HG03196 (cell line): Measurements from ENCODE around the gene ESYT1.

ENCODE experiments used
- ATAC-seq: cut with Tn5 transposase; IDR thresholded peaks from one replicate; pipeline ENCODE4 v1.9.1; 2021; ENCODE audit not compliant: unreplicated experiment

Gene ESYT1

DNA sequence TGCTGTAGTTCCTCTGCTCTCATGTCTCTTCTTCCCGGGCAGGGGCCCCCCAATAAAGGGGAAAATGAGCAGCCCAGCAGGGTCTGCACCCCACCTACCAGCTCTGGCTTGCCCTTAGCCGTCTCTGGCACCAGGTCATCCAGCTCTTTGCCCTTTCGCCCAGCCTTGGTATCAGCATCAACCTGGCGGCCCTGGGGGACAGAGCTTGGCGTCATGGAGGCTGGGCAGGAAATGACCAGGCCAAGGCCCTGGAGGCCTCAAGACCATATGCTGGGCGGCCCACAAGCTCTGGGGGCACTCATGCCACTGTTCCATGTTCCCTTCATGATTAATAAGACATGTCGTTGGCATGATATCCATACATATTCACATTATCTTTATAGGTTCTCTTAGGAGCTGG lies 44.8 kb downstream of the ESYT1 start:
- ATAC-seq, result no peak

DNA sequence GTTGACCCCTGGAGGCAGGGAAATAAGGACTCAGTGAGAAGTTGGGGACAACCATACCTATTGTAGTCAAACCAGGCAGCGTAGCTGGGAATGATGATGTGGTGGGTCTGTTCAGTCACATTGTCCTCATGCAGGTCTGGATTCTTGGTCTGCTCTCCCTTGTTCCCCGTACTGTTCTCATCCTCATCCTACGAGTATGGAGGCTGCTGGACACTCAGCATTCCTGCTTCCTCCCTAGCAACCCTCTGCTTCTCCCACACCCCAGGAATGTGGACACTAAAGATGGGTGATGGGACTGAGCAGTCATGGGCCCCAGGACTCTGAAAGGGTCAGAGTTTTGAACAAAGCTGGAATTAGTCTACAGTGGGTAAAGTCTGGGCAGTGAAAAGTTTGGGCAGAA lies 50.3 kb downstream of the ESYT1 start:
- no peak for ATAC-seq

DNA sequence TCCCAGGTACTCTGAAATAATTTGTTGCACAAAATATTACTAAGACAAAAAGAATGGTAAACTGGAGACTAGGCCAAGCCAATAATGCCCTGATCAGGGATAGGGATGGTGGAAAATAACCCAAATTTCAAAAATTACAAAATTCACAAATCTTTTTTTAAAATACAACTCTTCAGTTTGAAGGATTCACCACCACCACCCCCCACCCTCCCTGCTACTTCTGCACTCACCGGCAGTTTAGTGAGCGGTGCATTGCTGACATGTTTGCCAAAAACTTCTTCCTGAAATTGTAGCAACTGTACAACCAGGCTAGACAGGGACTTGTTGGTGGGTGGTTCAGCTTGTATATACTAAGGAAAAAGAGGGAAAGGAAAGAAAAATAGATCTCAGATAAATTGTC lies 58.9 kb downstream of the ESYT1 start:
- no peak for ATAC-seq

DNA sequence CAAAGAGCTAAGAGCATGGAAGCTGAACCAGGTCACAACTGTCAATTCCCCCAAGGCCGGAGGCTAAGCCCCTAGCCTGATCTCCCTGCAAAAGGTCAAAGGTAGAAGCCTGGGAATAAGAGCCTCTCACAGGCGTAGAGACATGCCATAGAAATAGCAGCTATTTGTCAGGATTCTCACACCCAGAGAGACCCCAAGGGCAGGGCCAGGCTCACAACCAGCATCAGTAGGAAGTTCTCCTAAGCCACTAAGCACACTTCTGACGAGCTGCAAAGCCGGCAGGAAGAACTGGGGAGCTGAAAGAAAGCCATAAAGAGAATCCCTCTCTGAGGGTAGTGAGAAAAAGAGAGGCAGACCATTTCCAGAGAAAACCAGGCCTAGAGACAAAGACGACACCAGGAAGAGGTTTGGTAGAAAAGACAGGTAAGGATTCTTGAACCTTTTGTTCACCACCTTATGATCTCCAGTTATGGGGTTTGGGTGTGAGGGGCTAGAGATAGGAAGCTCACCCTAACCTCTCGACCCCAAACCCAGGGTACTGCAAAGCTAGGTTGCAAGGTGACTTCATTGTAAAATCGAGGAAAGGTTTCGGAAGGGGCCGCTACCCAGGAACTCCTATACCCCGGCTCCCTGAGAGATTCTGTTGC lies 60.2 kb downstream of the ESYT1 start:
- no peak for ATAC-seq

DNA sequence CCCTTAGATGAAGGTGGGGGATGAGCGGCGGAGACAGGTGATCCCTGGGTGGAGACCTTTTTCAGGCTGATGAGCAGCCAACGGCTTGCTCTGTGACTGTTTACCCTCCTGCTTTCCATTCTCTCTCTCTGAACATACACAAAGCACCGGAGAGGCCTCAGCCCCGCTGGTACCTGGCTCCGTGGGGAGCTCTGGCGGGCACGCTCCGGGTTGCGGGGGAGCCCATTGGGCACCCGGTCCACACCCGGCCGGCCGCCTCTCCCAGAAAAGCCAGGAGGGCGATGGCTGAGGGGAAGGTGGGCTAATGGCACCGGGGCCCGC lies 60.7 kb downstream of the ESYT1 start:
- peak; percentile 4 for ATAC-seq

DNA sequence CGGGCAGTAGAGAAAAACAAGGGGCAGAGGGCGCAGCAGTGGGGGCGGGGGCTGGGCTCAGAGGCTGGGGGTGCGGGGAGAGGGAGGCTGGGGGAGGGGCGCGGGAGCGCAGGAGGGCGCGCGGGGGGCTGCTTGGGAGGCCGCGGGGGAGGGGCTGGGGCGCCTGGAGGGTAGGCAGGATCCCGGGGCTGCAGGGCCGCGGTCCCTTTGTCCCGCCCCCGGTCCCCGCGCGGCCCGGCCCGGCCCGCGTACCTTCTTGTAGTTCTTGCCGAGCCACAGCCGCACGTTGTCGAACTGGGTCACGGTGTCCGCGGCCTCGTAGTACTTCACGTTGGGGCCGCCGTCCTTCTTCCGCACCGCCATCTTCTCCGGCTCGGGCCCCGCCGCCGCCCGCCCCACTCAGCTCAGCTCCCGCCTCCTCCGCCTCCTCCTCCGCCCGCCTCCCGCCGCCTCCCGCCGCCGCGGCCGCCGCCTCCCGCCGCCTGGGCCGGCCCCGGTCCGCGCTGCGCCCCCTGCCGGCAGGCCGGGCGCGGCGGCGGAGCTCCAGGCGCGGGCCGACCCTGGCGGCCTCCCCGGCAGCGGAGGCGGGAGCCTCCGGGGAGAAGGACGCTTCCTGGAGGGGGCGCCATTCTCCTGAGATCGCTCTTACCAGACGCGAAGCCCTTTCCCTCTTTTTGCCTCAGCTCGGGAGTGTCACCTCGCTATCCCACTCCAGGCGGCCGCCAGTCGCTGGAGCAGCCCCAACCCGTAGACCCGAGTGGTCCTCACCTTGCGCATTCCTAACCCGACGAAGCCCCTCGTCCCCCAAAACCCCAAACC lies 61.2 kb downstream of the ESYT1 start, which contains the start of gene SMARCC2:
Gene SMARCC2 (minus strand): TSS at position 385 of the 819 bp plus-strand sequence. CDS start 22 bp downstream, at position 363.
- peak; percentile 74 for ATAC-seq

DNA sequence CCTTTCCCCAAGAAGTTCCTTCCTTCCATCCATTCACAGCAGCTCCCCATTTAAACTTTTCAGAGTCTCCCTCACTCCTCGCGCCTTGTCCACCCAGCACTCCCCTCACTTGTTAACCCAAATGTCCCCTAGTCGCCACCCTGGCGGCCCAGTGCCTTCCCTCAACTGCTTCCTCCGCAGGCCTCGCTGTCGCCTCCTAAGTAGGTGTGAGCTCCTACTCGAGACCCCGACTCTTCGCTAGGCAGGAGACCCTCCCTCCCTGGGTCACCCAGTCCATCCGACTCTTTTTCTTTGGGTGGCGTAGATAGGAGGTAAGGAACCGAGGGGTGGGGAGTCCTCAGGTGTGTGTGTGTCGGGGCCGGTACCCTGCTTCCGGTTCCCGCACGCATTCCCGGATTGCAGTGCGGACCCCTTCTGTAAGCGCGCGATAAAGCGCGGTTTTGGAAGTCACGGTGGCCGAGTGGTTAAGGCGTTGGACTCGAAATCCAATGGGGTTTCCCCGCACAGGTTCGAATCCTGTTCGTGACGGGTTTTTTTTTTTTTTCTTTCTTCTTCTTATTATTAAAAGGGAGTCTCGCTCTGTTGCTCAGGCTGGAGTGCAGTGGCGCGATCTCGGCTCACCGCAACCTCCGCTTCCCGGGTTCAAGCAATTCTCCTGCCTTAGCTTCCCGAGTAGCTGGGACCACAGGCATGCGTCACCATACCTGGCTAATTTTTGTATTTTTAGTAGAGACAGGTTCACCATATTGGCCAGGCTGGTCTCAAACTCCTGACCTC lies 62.0 kb downstream of the ESYT1 start:
- ATAC-seq, result peak; percentile 31

DNA sequence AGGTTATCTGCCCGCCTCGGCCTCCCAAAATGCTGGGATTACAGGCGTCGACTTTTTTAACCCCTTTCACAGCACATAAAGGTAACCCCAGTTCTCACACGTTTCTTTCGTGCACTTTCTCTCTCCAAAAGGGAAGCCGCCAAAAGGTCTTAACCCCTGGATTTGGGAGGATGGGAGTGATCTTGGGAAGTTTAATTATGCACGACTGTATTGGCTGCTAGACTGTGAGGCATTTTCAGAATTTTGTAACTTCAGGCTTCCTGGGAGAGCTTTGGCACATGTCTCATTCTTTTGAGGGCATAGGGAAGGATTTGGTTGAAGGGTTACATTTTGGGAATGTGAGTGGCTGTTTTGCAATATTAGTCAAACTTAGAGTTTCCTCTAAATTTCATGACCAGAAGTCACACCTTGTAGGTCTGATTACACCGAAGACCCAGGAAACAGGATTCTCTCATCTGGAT lies 62.7 kb downstream of the ESYT1 start:
- ATAC-seq, result no peak

DNA sequence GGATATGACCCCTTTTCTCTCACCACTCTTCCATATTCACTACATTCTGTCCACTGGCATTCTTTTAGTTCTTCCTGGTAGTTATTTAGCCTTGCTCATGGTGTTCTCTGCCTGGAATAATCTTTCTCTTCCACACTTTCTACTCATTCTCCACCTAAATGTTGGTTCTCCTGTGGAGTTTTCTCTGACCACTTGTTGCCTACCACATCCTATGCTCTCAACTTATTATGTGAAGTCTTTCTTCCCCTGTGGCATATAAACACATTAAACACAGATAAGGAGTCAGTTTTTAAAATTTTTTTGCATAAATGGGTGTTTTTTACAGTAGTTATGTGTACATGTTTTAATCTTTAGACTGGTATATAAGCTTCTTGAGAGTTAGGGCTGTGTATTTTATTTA lies 64.5 kb downstream of the ESYT1 start:
- ATAC-seq, result no peak

DNA sequence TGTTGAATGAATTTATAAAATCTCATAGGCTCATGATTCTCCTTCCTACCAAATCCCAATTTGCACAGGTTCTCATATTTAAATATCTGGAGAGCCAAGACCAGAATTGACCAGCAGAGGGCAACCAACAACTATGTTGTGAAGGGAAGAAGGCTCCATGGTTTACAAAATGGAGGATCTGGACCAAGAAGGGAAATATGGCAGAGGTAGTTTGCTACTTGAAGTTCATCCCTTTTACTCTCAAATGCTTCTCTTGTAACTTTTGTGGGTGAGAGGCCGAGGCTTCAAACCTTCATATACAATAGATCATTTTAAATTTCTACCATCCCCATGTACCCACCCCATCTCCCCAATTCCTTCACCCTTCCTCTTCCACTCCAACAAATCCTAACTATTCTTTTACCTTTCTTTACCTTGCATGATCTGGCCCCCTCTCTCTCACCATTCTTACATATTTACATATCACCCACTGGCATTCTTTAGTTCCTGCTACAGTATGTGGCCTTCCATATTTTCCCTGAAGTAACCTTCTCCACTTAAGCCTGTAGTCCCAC lies 65.0 kb downstream of the ESYT1 start:
- no peak for ATAC-seq
